Spleen (tissue), 7 donors: ENCODE measurements around the gene BPIFB3.

Experiments
- CTCF ChIP-seq, 11 experiments: fragments of 200-600 bp in 7 of 11; fragments of 450-650 bp in 4 of 11; sonication (generic) in 4 of 11; IDR thresholded peaks in 8 of 11; conservative IDR thresholded peaks in 3 of 11; 1 replicate in 7 of 11; 2 replicates in 4 of 11; pipeline versions ENCODE4 v1.4.0 to v1.8.0; 2016 to 2021; ENCODE audit warnings: antibody characterized with exemption in 11 of 11, inconsistent platforms in 4 of 11, mild to moderate bottlenecking in 1 of 11
- POLR2A ChIP-seq, 3 donors: fragments of 450-650 bp; IDR thresholded peaks; one replicate each; pipeline ENCODE4 v1.5.1; 2017; ENCODE audit warnings: antibody characterized with exemption in 3 of 3, mild to moderate bottlenecking in 1 of 3
- donor health status: DM: no; HTN: no; CAD: no; lungs with moderate emphysema.
- donor health status: DM: no; HTN: no; CAD: no.
- donor health status: DM: no; HTN: no; CAD: no.

GRCh38 chr20:33086052-33086722, 32.5 kb downstream of the BPIFB3 start:
- no peak for TF ChIP-seq CTCF (IDR thresholded peaks at IDR 0.05 in 8 of 11, conservative IDR thresholded peaks at IDR 0.05 in 3 of 11)
- TF ChIP-seq POLR2A (IDR thresholded peaks at IDR 0.05) = no peak
